HCT116 (cell line): ENCODE results near the gene PHF8. TPM values are rescaled to one million over a fixed set of nuclear protein-coding genes. Genes with fewer than 3 reads are reported as not detected.

Source experiments
- ATAC-seq: fragments of 200-7000 bp; cut with Tn5 transposase; 2 replicates; pipeline ENCODE4 v1.9.1; 2020; ENCODE audit warnings: mild to moderate bottlenecking, moderate library complexity
- BruUV-seq: library from RNA; stranded (reverse); fragments of 400-500 nt; replicated peaks from 2 replicates; lab custom pipeline; 2021; lab: Mats Ljungman, UMichigan
- CTCF ChIA-PET: fragments of 300-600 bp; sonication (Branson Sonifier 250); formaldehyde crosslinking; loops from one replicate; lab custom pipeline; 2021; ENCODE audit warnings: antibody characterized with exemption; lab: Charles Lee
- POLR2A ChIA-PET: fragments of 300-600, 350-600 bp; sonication (Branson Sonifier 250); formaldehyde crosslinking; loops from one replicate; lab custom pipeline; 2021; ENCODE audit warnings: antibody characterized with exemption; lab: Charles Lee
- RAD21 ChIA-PET, 2 experiments: fragments of 300-600 bp; sonication (Branson Sonifier 250); formaldehyde crosslinking; loops; one replicate each; lab custom pipeline; 2023; ENCODE audit warnings: low total read pairs in 2 of 2; ENCODE audit not compliant: uncharacterized antibody in 2 of 2, unreplicated experiment in 2 of 2, low non-redundant PET in 1 of 2; lab: Charles Lee
- DNase-seq: peaks from one replicate; pipeline ENCODE4 v3.0.0-alpha.2; 2010; ENCODE audit warnings: low read depth, low spot score
- H2AFZ ChIP-seq: fragments of 200-600 bp; shearing (Covaris generic), sonication (generic); 2 replicates; pipeline ENCODE4 v1.6.1; 2017; ENCODE audit warnings: low read depth, mixed run types, mixed read lengths, antibody characterized with exemption, low read length; ENCODE audit not compliant: poor library complexity, severe bottlenecking
- H3K27ac ChIP-seq: 2 replicates; pipeline ENCODE4 v1.5.1; 2012; ENCODE audit warnings: low read depth, low read length
- H3K27me3 ChIP-seq: fragments of 200-600 bp; sonication (generic); 2 replicates; pipeline ENCODE4 v1.6.1; 2016; ENCODE audit warnings: mixed run types, low read length, mixed read lengths; ENCODE audit not compliant: insufficient read depth
- H3K36me3 ChIP-seq, 2 experiments: fragments of 200-500 bp in 1 of 2; fragments of 200-600 bp in 1 of 2; sonication (Bioruptor generic) in 1 of 2; sonication (generic) in 1 of 2; 2 replicates each; pipeline versions ENCODE4 v1.5.1 to v1.6.1; 2014 to 2016; ENCODE audit warnings: low read length in 2 of 2, inconsistent platforms in 1 of 2, mixed read lengths in 1 of 2, mixed run types in 1 of 2; ENCODE audit not compliant: insufficient read depth in 2 of 2, control insufficient read depth in 1 of 2
- H3K4me1 ChIP-seq, 2 experiments: fragments of 200-600 bp in 1 of 2; sonication (generic) in 1 of 2; 2 replicates each; pipeline versions ENCODE4 v1.5.1 to v1.6.1; 2012 to 2017; ENCODE audit warnings: low read length in 2 of 2, inconsistent platforms in 1 of 2, mild to moderate bottlenecking in 1 of 2, mixed read lengths in 1 of 2, mixed run types in 1 of 2, moderate library complexity in 1 of 2; ENCODE audit not compliant: insufficient read depth in 2 of 2, control insufficient read depth in 1 of 2
- H3K4me2 ChIP-seq: fragments of 200-600 bp; sonication (generic); 2 replicates; pipeline ENCODE4 v1.6.1; 2017; ENCODE audit warnings: mixed run types, low read length, mixed read lengths
- H3K4me3 ChIP-seq, 2 experiments: fragments of 200-600 bp in 1 of 2; sonication (generic) in 1 of 2; replicated peaks in 1 of 2; 2 replicates each; pipeline ENCODE4 v1.5.1; 2011 to 2016; ENCODE audit warnings: low read length in 2 of 2, control low read depth in 1 of 2, low read depth in 1 of 2, mild to moderate bottlenecking in 1 of 2, mixed read lengths in 1 of 2, mixed run types in 1 of 2
- H3K79me2 ChIP-seq: fragments of 200-600 bp; sonication (generic); 2 replicates; pipeline ENCODE4 v1.6.1; 2017; ENCODE audit warnings: mild to moderate bottlenecking, mixed run types, low read length, moderate library complexity, mixed read lengths; ENCODE audit not compliant: insufficient read depth
- H3K9ac ChIP-seq: fragments of 200-600 bp; sonication (generic); 2 replicates; pipeline ENCODE4 v1.6.1; 2016; ENCODE audit warnings: low read length, mixed read lengths
- H3K9me2 ChIP-seq: fragments of 200-600 bp; sonication (generic), shearing (Covaris generic); 2 replicates; pipeline ENCODE4 v1.6.1; 2017; ENCODE audit warnings: mixed run types, mild to moderate bottlenecking, moderate library complexity; ENCODE audit not compliant: insufficient read depth
- H3K9me3 ChIP-seq, 2 experiments: fragments of 200-500 bp in 1 of 2; fragments of 200-600 bp in 1 of 2; sonication (Bioruptor generic) in 1 of 2; sonication (generic) in 1 of 2; 2 replicates each; pipeline ENCODE4 v1.6.1; 2014 to 2017; ENCODE audit warnings: low read length in 2 of 2, mixed read lengths in 2 of 2, inconsistent platforms in 1 of 2, low read depth in 1 of 2, mild to moderate bottlenecking in 1 of 2, mixed run types in 1 of 2, moderate library complexity in 1 of 2; ENCODE audit not compliant: control insufficient read depth in 1 of 2, insufficient read depth in 1 of 2
- H4K20me1 ChIP-seq: fragments of 200-600 bp; sonication (generic), shearing (Covaris generic); 2 replicates; pipeline ENCODE4 v1.6.1; 2017; ENCODE audit warnings: mixed run types, mild to moderate bottlenecking, moderate library complexity; ENCODE audit not compliant: insufficient read depth
- CBX3 ChIP-seq: IDR thresholded peaks from 2 replicates; pipeline ENCODE4 v1.6.1; 2012; ENCODE audit warnings: low read depth
- CEBPB ChIP-seq: IDR thresholded peaks from 2 replicates; pipeline ENCODE4 v1.6.1; 2012; ENCODE audit warnings: low read depth
- EGR1 ChIP-seq: IDR thresholded peaks from 2 replicates; pipeline ENCODE4 v1.6.1; 2012; ENCODE audit warnings: low read depth
- ELF1 ChIP-seq: IDR thresholded peaks from 2 replicates; pipeline ENCODE4 v1.6.1; 2012; ENCODE audit warnings: low read depth, borderline replicate concordance
- EZH2 ChIP-seq: fragments of 200-600 bp; sonication (generic); IDR thresholded peaks from 2 replicates; pipeline ENCODE4 v1.6.1; 2017; ENCODE audit warnings: antibody characterized with exemption, mixed run types
- EZH2phosphoT487 ChIP-seq: fragments of 200-600 bp; IDR thresholded peaks from 2 replicates; pipeline ENCODE4 v1.6.1; 2018; ENCODE audit warnings: antibody characterized with exemption, borderline replicate concordance
- FOSL1 ChIP-seq: IDR thresholded peaks from 2 replicates; pipeline ENCODE4 v1.6.1; 2012; ENCODE audit warnings: low read depth
- JUND ChIP-seq: IDR thresholded peaks from 2 replicates; pipeline ENCODE4 v1.6.1; 2012
- RAD21 ChIP-seq: IDR thresholded peaks from 2 replicates; pipeline ENCODE4 v1.6.1; 2012; ENCODE audit warnings: low read depth, mild to moderate bottlenecking
- SIN3A ChIP-seq: IDR thresholded peaks from 2 replicates; pipeline ENCODE4 v1.6.1; 2012; ENCODE audit warnings: low read depth
- SP1 ChIP-seq: IDR thresholded peaks from 2 replicates; pipeline ENCODE4 v1.6.1; 2012; ENCODE audit warnings: low read depth
- SRF ChIP-seq: IDR thresholded peaks from 2 replicates; pipeline ENCODE4 v1.6.1; 2012; ENCODE audit warnings: low read depth
- TCF7L2 ChIP-seq: IDR thresholded peaks from 2 replicates; pipeline ENCODE4 v1.7.0; 2011; ENCODE audit warnings: borderline replicate concordance, inconsistent platforms; ENCODE audit not compliant: insufficient read depth, insufficient read length; ENCODE audit errors: extremely low read depth
- YY1 ChIP-seq: IDR thresholded peaks from 2 replicates; pipeline ENCODE4 v1.6.1; 2011; ENCODE audit warnings: low read length, low read depth, moderate library complexity, mild to moderate bottlenecking; ENCODE audit not compliant: insufficient replicate concordance; ENCODE audit errors: extremely low read depth
- ZFX ChIP-seq: fragments of 450-650 bp; IDR thresholded peaks from 2 replicates; pipeline ENCODE4 v1.6.1; 2017
- ZNF274 ChIP-seq: fragments of 200-500 bp; sonication (Bioruptor generic); IDR thresholded peaks from 2 replicates; pipeline ENCODE4 v1.6.1; 2014; ENCODE audit warnings: mild to moderate bottlenecking, low read depth, low read length, inconsistent platforms
- intact Hi-C: fragments of 100-400 bp; cut with micrococcal nuclease; formaldehyde crosslinking; loops from 2 replicates; pipeline ENCODE4 v1.10.0; 2022
- total RNA-seq: library from RNA; stranded (reverse); gene quantifications from one replicate; pipeline ENCODE4 v1.2.1, GENCODE V29; 2021; ENCODE audit not compliant: unreplicated experiment
- TF ChIP-seq, protein P1 (sequence below): IDR thresholded peaks from 2 replicates; pipeline ENCODE4 v1.6.1; 2012
- TF ChIP-seq, protein P2 (sequence below): IDR thresholded peaks from 2 replicates; pipeline ENCODE4 v1.6.1; 2012; ENCODE audit warnings: low read depth

PHF8 gene
- total RNA-seq, 1 experiment from 2014 or later = 28.0 TPM

DNA sequence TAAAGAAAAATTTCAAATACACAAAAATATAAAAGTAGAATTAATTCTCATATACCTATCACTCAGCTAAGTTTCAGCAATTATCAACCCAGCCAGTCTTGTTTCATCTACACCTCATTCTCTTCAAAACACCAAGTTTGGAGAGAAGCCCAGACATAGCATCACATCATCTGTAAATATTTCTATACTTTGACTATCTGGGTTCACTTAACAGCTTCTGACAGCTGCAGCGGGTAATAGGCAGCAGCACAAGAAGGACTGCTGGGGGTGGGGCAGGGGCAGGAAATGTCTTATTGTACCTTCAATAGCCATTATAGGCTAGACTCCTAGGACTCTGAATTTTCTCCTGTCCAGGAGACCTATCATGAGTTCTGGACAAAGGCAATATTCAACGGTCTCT, 54.1 kb downstream of the PHF8 start:
- no TSS peak for BruUV-seq
- Histone ChIP-seq H3K4me3 (no peak overlapping the region), H3K9me3 (no peaks in the 10 kb centered on the region), H3K4me2 (no peak overlapping the region), H3K9me2 (no peaks in the 10 kb centered on the region), H3K27me3 (no peaks in the 10 kb centered on the region), H3K27ac (no peak overlapping the region), H2AFZ (no peak overlapping the region), H3K36me3 (peaks cover 0 to 2% of the 10 kb centered on the region in 2 experiments; a peak in 1 of 4 replicates), H3K79me2 (no peaks in the 10 kb centered on the region), H4K20me1 (no peaks in the 10 kb centered on the region), H3K9ac (no peak overlapping the region), H3K4me1 (peaks cover 0 to 9% of the 10 kb centered on the region in 2 experiments; a peak in 2 of 4 replicates)
- TF ChIP-seq ELF1 (no peak), EZH2 (no peak), YY1 (no peak), SIN3A (no peak), ZFX (no peak), JUND (no peak), SRF (no peak), ZNF274 (no peak)
- ATAC-seq = no peak
- ChIA-PET CTCF (no interaction called here), POLR2A (no interaction called here), RAD21 (no interaction called here)
- no peak for DNase-seq
- intact Hi-C loops = no loop called here

DNA sequence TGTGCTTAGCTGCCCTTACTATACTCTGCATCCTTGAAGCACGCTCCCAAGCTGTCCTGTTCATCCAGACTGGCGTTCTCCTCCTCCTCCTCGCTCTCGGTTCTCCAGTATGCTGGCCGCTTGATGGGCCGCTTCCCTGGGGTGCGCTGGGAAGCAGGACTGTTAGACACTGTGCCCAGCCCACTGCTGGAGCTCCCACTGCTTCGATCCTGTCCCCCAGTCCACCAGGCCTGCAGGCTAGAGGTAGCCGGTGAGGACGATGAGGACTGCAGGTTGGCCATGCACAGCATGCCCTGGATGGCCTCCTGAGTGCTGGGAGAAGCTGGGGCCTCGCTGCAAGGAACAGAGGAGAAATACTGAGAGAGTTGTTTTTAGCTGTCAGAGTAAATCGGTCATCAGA, 59.4 kb downstream of the PHF8 start:
- DNase-seq (no peak), ATAC-seq (no peak)
- Histone ChIP-seq H4K20me1 (no peaks in the 10 kb centered on the region), H3K9me2 (no peaks in the 10 kb centered on the region), H3K9ac (no peak overlapping the region), H3K9me3 (no peaks in the 10 kb centered on the region), H3K4me2 (no peak overlapping the region), H3K4me3 (no peak overlapping the region), H2AFZ (no peak overlapping the region), H3K4me1 (no peaks in the 10 kb centered on the region), H3K36me3 (no peaks in the 10 kb centered on the region), H3K27ac (no peak overlapping the region), H3K79me2 (no peaks in the 10 kb centered on the region), H3K27me3 (no peaks in the 10 kb centered on the region)
- ChIA-PET CTCF (no interaction called here), POLR2A (no interaction called here), RAD21 (no interaction called here)
- intact Hi-C loops = no loop called here
- TF ChIP-seq, protein P1, sequence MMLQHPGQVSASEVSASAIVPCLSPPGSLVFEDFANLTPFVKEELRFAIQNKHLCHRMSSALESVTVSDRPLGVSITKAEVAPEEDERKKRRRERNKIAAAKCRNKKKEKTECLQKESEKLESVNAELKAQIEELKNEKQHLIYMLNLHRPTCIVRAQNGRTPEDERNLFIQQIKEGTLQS = no peak
- TF ChIP-seq CBX3 (no peak), RAD21 (no peak), FOSL1 (no peak), SP1 (no peak), EZH2phosphoT487 (no peak), CEBPB (no peak), TCF7L2 (no peak), ZNF274 (no peak), EGR1 (no peak), JUND (no peak)
- TF ChIP-seq, protein P2, sequence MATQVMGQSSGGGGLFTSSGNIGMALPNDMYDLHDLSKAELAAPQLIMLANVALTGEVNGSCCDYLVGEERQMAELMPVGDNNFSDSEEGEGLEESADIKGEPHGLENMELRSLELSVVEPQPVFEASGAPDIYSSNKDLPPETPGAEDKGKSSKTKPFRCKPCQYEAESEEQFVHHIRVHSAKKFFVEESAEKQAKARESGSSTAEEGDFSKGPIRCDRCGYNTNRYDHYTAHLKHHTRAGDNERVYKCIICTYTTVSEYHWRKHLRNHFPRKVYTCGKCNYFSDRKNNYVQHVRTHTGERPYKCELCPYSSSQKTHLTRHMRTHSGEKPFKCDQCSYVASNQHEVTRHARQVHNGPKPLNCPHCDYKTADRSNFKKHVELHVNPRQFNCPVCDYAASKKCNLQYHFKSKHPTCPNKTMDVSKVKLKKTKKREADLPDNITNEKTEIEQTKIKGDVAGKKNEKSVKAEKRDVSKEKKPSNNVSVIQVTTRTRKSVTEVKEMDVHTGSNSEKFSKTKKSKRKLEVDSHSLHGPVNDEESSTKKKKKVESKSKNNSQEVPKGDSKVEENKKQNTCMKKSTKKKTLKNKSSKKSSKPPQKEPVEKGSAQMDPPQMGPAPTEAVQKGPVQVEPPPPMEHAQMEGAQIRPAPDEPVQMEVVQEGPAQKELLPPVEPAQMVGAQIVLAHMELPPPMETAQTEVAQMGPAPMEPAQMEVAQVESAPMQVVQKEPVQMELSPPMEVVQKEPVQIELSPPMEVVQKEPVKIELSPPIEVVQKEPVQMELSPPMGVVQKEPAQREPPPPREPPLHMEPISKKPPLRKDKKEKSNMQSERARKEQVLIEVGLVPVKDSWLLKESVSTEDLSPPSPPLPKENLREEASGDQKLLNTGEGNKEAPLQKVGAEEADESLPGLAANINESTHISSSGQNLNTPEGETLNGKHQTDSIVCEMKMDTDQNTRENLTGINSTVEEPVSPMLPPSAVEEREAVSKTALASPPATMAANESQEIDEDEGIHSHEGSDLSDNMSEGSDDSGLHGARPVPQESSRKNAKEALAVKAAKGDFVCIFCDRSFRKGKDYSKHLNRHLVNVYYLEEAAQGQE = no peak
- BruUV-seq = no TSS peak
